WTC11 (cell line): ENCODE data around the gene RSRC1.

Experiments
- CTCF ChIP-seq: fragments of 200-600 bp; IDR thresholded peaks from 2 replicates; pipeline ENCODE4 v1.8.0; 2022; ENCODE audit warnings: antibody characterized with exemption
- ETV6 ChIP-seq: sonication (generic); formaldehyde crosslinking; IDR thresholded peaks from 2 replicates; pipeline ENCODE4 v1.8.1; 2022; ENCODE audit warnings: mild to moderate bottlenecking, missing genetic modification reagents
- JUN ChIP-seq: sonication (generic); formaldehyde crosslinking; IDR thresholded peaks from 2 replicates; pipeline ENCODE4 v1.8.0; 2023; ENCODE audit warnings: mild to moderate bottlenecking, missing genetic modification reagents
- KAT7 ChIP-seq: sonication (generic); formaldehyde crosslinking; IDR thresholded peaks from 2 replicates; pipeline ENCODE4 v1.8.1; 2023; ENCODE audit warnings: missing genetic modification reagents, mild to moderate bottlenecking, borderline replicate concordance
- SP1 ChIP-seq: sonication (generic); formaldehyde crosslinking; conservative IDR thresholded peaks from 2 replicates; pipeline ENCODE4 v1.8.1; 2022; ENCODE audit warnings: missing genetic modification reagents
- USF2 ChIP-seq: sonication (generic); formaldehyde crosslinking; IDR thresholded peaks from 2 replicates; pipeline ENCODE4 v1.8.1; 2023; ENCODE audit warnings: mild to moderate bottlenecking, missing genetic modification reagents, moderate library complexity
- ZMAT4 ChIP-seq: fragments of 250-450 bp; sonication (Bioruptor Pico); IDR thresholded peaks from 2 replicates; pipeline ENCODE4 v1.9.0; 2021; ENCODE audit warnings: mild to moderate bottlenecking
- ZNF138 ChIP-seq: sonication (generic); formaldehyde crosslinking; conservative IDR thresholded peaks from 2 replicates; pipeline ENCODE4 v1.8.1; 2022; ENCODE audit warnings: mild to moderate bottlenecking, moderate library complexity, missing genetic modification reagents
- ZNF232 ChIP-seq: sonication (generic); formaldehyde crosslinking; IDR thresholded peaks from 2 replicates; pipeline ENCODE4 v1.8.0; 2022; ENCODE audit warnings: mild to moderate bottlenecking, missing genetic modification reagents

GRCh38 chr3:158210067-158210466 lies 100.2 kb downstream of the RSRC1 start:
- TF ChIP-seq ETV6 (CRISPR knock-in tag) (no peak), CTCF (no peak), ZNF232 (CRISPR knock-in tag) (no peak), KAT7 (CRISPR knock-in tag) (no peak), ZMAT4 (CRISPR knock-in tag) (no peak), JUN (CRISPR knock-in tag) (no peak), ZNF138 (CRISPR knock-in tag) (no peak), SP1 (no peak), USF2 (no peak)
